Stimulated activated CD4-positive, alpha-beta T cell treated with anti-CD3 and anti-CD28 coated beads, TNF-alpha, amount 100 ng/mL, for 48 hours (primary cell): Measurements from ENCODE around the gene AHDC1.
"Not testable (repeated sequence)": the region's sequence is repeated elsewhere in the genome, so short reads cannot be mapped to it uniquely, and the experiment has no call there.

Source experiments
- DNase-seq, 3 donors: peaks; one replicate each; pipeline ENCODE4 v3.0.0-alpha.2; 2020; ENCODE audit warnings: low read depth in 3 of 3

Gene AHDC1

GRCh38 chr1:27603681-27604578, at the start of gene AHDC1:
Gene AHDC1, minus strand, starts transcription at chr1:27604144. Its CDS starts 52,029 bp downstream, at chr1:27552115.
- peak; percentile 84 to 91 (median 85) for DNase-seq

GRCh38 chr1:27652111-27652864, 48.3 kb upstream of the AHDC1 start:
- no peak for DNase-seq

- DNase-seq = no peak
Measured at GRCh38 chr1:27650539-27651175, 46.7 kb upstream of the AHDC1 start.

GRCh38 chr1:27650171-27650538, 46.2 kb upstream of the AHDC1 start:
- DNase-seq = no peak

- no peak for DNase-seq
Measured at GRCh38 chr1:27649306-27649635, 45.3 kb upstream of the AHDC1 start.

GRCh38 chr1:27648602-27649305, 44.8 kb upstream of the AHDC1 start:
- DNase-seq = no peak

- DNase-seq = no peak
Measured at GRCh38 chr1:27647328-27647727, 43.4 kb upstream of the AHDC1 start.

- DNase-seq = no peak
Measured at GRCh38 chr1:27646676-27647075, 42.7 kb upstream of the AHDC1 start.

- no peak for DNase-seq
Measured at GRCh38 chr1:27645071-27645415, 41.1 kb upstream of the AHDC1 start.

- DNase-seq = no peak
Measured at GRCh38 chr1:27644369-27645070, 40.6 kb upstream of the AHDC1 start.

GRCh38 chr1:27643600-27644368, 39.8 kb upstream of the AHDC1 start:
- DNase-seq = peak in 2 of 3 donors; percentile 45 to 51

- DNase-seq = not testable (repeated sequence)
Measured at GRCh38 chr1:27640514-27640913, 36.6 kb upstream of the AHDC1 start.

- DNase-seq = no peak
Measured at GRCh38 chr1:27638805-27639204, 34.9 kb upstream of the AHDC1 start.

GRCh38 chr1:27638047-27638734, 34.2 kb upstream of the AHDC1 start:
- no peak for DNase-seq

- no peak for DNase-seq
Measured at GRCh38 chr1:27635396-27636142, 31.6 kb upstream of the AHDC1 start.

- no peak for DNase-seq
Measured at GRCh38 chr1:27634985-27635367, 31.0 kb upstream of the AHDC1 start, which contains the start of gene FGR. Gene FGR, minus strand, starts transcription at chr1:27635185. Its CDS starts 11,269 bp downstream, at chr1:27623916.

GRCh38 chr1:27634177-27634984, 30.4 kb upstream of the AHDC1 start:
- no peak for DNase-seq

- no peak for DNase-seq
Measured at GRCh38 chr1:27633640-27634176, 29.8 kb upstream of the AHDC1 start.
